GM18519 (cell line): ENCODE measurements around the gene ARHGEF1.
"Not testable (repeated sequence)": the region's sequence is repeated elsewhere in the genome, so short reads cannot be mapped to it uniquely, and the experiment has no call there.

ENCODE experiments used
- ATAC-seq: cut with Tn5 transposase; IDR thresholded peaks from one replicate; pipeline ENCODE4 v1.9.1; 2021; ENCODE audit warnings: mild to moderate bottlenecking, moderate library complexity; ENCODE audit not compliant: unreplicated experiment, low FRiP score

ARHGEF1 gene

DNA sequence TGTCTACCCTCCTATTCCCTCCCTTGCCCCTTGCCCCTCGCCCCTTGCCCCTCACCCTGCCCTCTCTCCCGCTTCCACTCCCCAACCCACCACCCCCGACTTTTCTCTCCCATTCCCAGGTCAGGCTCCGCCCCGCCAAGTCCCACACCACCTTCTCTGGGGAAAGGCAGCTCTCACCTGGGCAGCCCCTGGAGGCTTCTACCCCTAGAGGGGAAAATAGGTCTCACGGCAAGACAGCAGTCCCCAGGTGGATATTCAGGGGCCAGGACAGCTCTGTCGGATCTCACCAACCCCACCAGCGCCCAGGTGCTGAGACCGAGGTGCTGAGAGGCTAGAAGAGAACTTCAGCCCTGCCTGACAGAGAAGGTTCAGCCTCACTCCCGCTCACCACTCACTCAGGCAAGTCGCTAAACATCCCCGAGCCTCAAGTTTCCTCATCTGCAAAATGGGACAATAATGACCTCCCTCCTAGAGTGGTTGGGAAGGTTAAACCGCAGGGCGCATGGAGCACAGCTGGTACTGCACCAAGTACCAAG, 46.6 kb downstream of the ARHGEF1 start:
- ATAC-seq = no peak

DNA sequence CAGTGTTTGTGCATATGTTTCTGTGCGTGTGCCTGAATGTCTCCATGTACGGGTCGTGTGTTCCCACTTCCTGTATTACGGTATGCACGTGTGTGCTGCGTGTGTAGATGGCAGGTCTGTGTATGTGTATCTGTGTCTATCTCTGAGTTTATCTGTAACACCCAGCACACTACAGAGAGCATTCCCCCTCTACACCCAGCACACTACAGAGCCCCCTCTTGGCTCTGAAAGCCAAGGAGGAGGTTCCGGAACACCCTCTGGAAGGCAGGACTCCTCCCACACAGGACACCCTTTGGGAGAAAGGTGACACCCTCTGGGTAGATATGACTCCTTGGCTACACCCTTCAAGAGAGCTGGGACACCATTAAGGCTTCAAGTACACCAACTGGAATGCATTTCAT, 47.3 kb downstream of the ARHGEF1 start:
- no peak for ATAC-seq

DNA sequence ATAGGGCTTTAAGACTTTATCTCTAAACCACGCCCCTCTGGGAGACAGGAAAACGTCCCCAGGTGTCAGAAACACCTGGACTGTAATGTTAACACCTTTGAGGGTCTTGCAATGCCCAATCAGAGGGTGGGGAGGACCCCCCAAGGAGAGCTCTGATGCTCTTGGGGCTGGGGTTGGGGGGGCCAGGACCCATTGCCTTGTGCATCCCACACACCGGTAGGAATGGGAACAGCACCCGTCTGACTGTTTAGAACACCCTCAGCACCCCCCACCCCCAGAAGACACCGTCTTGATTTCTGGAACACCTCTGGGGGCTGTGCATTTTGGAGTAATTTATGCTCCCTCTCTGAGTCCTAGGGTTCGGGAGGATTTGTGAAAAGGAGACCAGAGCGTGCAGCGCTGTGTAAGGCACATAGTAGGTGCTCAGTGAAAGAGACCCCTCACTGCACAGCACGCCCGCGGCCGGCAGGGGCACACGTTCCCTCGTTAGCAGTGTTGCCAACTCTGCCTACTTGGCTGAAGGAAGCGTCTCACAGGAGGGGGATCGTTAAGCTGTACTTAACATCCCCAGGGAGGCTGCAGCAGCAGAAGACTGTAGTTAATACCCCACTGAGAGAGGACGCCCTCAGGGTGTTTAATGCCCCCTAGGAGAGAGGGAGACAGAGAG, 48.1 kb downstream of the ARHGEF1 start:
- ATAC-seq = no peak

DNA sequence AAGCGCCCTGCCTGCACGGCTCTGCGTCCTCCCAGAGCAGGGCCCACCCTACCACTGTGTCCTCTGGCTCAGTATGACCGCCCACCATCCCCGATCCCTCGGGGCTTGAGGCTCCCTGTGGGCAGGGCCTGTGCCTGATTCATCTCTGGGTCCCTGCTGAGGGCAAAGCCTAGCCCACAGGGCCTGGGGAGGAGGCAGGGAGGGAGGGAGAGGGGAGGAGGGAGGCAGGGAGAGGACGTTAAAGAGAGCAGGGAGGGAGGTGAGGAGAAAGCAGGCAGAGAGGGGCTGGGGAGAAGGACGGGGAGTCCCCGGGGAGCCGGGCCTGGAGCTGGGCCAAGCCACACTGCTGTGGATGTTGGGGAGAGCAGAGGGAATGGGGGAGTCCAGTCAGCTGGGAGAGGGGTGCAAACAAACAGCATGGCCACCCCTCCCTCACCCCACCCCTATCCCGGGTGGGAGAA, 49.3 kb downstream of the ARHGEF1 start:
- ATAC-seq = no peak

DNA sequence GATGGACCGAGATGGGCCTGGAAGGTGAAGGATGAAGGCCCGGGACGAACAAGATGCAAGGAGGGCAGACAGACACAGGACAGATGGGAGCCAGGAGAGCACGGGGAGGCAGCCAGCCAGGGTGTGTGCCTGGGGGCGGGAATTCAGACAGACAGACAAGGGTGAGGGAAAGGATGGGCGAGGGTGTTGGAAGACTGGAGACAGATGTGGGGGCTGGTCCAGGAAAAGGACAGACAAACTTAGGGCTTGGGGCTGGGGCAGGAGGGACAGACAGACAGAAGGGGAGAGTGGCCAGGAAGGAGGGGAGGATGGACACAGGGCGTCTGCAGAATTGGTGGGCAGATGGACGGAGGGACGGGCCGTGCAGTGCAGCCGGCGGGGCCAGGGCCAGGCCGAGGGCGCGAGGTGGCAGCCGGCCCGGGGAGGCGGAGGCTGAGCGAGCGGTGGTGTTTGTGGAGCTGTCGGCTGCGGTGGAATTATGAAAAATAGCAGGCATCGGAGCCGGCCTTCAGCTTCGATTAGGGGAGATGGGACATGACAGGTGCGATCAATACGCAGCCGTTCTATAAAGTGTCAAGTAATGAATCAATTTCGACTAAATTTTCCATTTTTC, 49.8 kb downstream of the ARHGEF1 start:
- no peak for ATAC-seq

DNA sequence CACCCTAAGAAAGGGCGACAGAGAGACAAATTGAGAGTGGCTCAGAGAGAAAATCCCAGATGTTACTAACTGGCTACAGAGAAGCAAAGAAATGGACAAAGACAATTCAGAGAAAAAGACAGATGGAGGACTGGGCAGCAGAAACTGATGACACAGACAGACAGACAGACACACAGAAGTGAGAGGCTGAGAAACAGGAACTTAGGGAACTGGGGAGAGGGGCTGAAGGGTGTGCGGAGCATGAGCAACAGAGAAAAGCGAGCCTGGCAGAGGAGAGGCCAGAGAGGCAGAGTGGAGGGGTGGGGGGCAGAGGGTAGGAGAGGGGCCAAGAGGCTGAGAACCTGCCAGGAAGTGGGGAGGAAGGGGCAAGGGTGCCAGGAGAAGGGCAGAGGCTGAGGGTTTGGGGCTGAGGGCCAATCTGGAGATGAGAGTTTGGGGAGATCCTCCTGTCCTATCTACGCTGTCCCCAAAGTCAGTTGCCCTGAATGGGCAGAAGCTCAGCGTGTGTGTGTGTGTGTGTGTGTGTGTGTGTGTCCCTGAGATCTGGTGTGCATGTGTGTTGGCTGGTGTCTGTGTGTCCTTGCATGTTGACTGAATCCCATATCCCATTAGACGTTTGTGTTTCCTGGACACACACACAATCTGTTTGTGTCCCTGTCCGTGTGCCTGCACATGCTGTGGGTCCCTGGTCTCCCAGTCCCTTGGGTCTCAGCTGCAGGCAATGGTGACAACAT, 50.9 kb downstream of the ARHGEF1 start:
- ATAC-seq = no peak

DNA sequence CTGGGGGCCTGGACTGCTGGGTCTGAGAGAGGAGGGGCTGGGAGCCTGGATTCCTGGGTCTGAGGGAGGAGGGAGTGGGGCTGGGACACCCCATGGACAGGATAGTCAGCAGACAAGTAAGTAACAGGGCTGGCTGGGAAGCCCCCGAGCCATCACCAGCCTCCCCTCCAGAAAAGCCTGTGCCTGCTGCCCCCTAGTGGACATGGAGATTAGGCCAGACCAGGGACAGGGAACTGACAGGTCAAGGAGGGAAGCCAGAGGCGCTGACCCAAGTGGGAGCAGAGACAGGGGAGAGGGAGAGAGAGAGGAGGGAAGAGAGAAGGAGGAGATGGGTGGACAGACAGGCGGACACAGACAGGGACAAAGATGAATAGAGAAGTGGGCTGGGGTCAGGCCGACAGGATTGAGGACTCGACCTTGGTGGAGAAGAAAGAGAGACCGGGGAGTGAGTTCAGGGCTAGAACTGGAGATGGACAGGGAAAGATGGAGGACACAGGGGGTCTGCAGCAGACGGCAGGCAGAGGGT, 51.9 kb downstream of the ARHGEF1 start:
- ATAC-seq = no peak

DNA sequence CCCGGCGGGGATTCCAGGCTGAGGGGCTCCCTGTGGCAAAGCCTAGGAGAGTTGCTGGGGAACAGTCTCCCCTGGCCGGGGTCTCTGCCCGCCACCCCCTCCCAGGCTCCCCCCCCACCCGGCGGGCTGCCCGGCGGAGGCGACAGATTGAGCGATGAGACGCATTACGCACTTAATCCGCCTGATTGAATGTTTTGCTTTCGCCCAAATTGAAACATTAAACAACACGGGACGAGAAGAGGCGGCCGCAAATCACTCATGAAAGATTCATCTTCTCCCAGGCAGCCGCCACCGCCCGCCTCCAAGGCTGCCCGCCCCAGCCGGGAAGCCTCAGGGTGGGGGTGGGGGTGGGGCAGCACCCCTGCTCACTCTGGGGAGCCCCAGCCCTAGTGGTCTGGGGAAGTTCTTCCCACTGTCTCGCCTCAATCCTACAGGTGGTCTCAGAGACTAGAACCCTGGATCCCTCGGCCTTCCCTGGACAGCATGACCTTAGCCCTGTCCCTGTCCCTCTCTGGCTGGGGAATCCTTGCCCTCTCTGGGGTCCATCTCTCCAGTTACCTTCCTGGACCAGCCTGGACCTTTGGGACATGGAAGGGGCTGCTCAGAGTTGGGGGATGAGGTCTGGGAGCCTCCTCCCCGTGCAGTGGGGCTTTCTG, 52.9 kb downstream of the ARHGEF1 start:
- ATAC-seq = no peak

DNA sequence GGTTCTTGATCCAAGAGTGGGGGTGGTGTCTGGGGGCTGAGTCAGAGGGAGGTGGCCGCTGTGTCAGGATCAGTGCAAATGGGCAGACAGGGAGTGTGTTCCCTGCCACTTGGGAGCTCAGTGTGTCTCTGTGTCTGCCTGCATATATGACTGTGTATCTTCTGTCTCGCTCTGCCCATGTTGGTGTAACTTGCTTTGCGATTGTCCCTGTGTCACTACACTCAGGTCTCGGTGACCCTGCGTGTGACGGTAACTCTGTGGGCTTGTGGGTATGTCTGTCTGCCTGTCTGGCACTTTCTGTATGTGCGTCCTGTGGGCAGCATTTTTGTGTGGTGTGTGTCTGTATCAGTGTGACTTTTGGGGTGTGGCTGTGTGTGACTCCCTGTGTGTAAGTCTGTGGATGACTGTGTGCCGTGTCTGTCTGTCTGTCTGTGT, 53.4 kb downstream of the ARHGEF1 start:
- ATAC-seq = no peak

DNA sequence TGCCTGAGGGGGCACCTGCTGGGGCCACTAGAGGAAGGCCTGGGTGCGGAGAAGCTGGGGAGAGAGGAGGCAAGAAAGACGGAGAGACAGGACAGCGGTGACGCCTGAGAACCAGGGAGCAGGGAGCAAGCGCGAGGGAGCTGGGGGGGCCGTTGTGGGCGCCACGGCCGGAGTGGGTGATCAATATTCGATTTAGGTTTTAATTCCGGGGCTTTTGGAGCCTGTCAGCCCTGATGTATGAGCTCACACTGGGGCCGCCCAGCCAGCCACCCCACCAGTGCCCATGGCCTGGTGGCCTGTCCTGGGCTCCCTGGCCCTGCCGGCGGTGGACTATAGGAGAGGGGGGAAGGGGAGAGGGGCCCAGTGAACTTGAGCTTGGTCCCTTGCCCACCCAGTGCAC, 54.0 kb downstream of the ARHGEF1 start:
- no peak for ATAC-seq

DNA sequence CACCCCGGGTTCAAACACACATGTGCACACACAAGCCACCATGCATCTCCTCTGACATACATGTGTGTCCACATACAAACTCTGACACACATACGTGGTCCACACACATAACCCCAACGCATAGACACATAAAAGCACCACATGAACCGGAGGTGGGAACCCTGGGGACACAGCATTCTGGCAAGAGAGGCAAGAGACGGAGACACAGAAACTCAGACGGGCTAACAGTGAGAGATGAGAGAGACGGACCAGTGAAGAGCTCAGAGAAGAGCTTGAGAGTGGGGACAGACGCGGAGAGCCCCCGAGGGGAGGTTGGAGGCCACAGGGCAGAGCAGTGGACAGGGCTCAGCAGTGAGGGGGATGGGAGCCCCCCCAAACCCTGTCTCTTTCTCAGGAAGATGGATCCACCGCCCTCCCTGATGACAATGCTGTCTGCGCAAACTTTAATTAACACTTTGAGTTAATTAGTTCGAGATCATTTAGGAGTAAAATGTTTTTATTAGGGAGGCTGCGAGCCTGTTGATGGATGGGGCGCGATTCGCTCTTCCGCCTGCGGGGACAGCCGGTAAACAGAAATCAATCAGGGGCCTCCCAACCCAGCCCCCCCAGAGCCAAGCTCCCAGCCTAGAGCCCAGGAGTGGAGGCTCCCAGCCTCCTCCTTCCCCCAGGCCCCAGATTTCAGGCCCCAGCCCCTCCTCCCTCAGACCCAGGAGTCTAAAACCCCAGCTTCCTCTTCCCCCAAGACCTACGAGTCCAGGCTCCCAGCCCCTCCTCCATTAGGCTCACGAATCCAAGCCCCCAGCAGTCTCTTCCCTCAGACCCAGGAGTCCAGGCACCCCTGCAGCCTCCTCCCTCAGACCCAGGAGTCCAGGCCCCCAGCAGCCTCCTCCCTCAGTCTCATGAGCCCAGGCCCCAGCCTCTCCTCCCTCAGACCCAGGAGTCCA, 54.8 kb downstream of the ARHGEF1 start:
- ATAC-seq = no peak

DNA sequence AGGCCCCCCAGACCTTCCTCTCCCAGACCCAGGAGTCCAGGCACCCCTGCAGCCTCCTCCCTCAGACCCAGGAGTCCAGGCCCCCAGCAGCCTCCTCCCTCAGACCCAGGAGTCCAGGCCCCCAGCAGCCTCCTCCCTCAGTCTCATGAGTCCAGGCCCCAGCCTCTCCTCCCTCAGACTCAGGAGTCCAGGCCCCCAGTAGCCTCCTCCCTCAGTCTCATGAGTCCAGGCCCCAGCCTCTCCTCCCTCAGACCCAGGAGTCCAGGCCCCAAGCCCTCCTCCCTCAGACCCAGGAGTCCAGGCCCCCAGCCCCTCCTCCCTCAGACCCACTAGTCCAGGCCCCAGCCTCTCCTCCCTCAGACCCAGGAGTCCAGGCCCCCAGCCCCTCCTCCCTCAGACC, 56.2 kb downstream of the ARHGEF1 start:
- not testable (repeated sequence) for ATAC-seq

DNA sequence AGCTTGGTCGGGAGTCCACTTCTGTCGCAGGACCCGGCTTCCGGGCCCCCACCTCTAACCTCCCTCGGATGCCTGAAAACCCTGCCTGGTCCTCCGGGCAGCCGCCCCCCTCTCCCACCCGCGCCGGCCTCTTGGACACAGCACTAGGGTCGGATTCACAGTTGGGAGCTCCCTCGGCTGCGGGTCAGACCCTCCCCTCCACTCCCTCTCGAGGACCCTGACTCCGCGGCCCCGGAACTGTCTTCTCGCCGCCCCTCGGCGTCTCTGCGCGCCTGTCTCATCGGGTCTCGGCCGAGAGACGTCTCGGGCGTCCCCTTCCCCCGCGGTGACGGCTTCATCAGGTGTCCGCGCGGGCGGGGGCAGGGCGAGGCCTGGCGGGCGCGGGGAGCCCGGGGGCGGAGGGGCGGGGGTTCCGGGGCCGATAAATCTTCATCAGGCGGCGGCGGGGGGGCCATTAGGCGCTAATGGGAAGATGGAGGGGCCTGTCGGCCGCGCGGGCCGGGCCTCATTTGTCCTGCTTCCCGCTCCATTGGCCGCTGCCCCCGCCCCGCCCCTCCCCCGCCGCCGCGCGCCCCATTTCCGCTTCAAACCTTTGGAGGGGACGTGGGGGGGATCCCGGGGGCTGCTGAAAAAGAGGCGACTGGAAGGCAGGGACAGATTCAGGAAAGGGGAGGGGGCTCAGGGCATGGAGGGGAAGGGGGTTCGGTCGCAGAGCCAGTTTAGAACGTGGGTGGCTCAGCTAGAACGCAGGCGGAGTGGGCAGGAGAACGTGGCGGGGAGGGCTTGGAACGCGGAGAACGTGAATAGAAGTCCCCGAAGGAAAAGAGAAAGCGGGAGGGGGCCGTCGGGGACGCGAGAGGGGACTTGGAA, 57.1 kb downstream of the ARHGEF1 start:
- ATAC-seq = no peak

DNA sequence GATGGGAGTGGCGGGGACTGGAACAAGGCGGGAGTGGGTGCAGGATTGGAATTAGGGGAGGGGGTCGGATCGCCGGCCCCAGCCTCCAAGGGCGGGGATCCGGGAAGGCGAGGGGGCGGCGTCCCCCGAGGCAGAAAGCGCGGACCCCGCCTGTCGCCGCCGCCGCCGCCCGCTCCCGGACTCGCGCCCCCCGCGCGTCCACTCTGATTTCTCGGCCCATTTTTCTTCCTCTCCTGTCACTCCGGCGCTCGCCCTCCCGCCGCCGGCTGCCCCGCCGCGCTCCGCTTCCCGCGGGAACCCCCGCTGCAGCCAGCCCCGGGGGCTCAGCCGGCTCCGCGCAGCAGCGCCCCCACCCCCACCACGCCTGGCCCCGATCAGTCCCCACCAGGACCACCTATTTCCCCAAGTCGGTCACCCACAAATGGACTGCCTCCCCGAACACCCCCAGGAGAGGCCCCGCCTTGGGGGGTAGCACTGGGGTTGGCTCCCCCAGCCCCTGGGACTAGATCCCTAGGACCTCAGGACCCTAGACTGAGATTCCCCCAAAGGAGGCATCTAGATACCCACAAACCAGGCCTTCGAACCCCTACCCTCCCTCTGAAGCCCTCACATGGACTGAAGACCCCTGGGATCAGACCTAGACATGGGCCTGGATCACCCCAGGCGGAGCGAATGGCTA, 57.9 kb downstream of the ARHGEF1 start:
- ATAC-seq = no peak

DNA sequence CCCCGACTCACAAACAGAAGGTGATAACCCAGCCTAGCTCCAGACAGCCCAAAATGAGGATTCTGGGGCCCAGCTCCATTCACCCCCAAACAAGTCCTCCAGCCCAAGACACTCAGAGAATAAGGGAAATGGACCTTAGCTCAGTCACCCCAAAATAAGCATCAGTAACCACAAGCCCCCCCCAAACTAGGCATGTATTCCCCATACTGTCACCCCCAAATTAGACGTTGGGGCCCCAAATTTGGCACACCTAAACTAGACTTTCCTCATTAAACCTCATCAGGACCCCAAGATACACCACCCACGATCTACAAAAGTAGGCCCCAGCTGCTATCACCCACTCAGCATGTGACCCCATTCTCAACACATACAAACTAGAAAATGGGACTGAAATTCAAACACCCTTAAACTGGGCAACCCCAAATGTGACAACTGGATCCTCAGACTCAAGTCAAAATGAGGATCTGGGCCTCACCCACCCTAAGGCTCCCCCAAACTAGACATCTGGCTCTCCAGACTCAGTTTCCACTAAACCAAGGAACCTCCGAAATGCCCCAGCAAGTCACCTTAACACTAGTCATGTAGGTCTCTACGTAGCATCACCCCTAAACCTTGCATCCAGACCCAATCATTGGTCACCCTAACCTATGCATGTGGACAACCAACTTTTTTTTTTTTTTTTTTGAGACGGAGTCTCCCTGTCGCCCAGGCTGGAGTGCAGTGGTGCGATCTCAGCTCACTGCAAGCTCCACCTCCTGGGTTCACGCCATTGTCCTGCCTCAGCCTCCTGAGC, 58.6 kb downstream of the ARHGEF1 start:
- no peak for ATAC-seq

DNA sequence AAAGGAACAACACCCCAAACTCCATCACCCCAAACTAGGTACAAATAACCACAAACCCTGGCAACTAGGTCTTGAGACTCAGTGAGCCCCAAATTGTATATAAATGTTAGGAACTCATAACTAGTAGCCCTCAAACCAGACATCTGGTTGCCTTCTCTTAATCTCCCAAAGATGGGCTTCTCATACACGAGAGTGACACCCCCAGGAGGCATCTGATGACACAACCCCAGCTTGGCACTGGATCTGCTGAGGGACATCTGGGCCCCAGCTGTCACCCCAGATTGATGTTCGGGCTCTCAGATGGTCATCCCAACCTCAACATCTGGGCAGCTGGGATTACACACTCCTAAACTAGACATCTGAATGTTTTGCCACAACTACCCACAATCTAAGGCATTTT, 61.4 kb downstream of the ARHGEF1 start:
- no peak for ATAC-seq

DNA sequence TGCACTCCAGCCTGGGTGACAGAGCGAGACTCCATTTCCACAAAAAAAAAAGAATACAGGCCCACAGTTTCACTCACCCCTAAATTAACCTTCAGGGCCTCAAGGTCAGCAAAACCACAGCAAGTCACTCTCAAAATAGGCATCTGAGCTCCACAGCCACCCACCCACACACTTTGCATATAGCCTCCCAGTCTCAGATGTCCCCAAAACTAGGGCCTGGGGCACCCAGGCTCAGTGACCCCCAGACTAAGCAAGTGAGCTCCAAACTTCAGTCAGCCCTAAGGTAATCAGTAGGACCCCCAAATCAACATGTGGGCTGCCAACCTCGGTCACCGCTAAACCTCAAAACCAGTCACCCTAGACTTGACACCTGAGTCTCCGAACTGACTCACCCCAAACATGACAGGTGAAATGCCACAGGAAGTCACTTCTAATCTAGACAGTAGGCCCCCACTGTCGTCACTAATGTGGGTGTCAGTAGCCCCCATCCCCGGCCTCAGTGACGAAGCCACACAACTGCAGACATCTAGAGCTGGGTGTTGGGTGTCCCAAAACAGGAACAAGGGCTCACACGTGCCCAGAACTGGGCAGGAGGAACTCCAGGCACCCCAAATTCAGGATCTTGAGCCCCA, 62.3 kb downstream of the ARHGEF1 start:
- peak; percentile 68 for ATAC-seq
